Adrenal gland (tissue), 12 donors: Measurements from ENCODE around the gene CTCF. TPM values are rescaled to one million over a fixed set of nuclear protein-coding genes. Genes with fewer than 3 reads are reported as not detected.

Experiments used
- DNase-seq, 7 donors: peaks; one replicate each; pipeline ENCODE4 v3.0.0-alpha.2; 2019 to 2020
- H3K27ac ChIP-seq, 5 donors: fragments of 200-600 bp; sonication (generic) in 4 of 5; 1 replicate in 3 of 5; 2 replicates in 2 of 5; pipeline versions ENCODE4 v1.5.1 to v1.8.0; 2016 to 2020; ENCODE audit warnings: mild to moderate bottlenecking in 1 of 5
- H3K27me3 ChIP-seq: fragments of 200-600 bp; 2 replicates; pipeline ENCODE4 v1.8.0; 2021
- H3K36me3 ChIP-seq, 2 donors: fragments of 200-600 bp; replicated peaks in 1 of 2; 1 replicate in 1 of 2; 2 replicates in 1 of 2; pipeline versions ENCODE4 v1.5.1 to v1.8.0; 2018 to 2022
- H3K4me1 ChIP-seq, 2 donors: fragments of 200-600 bp; replicated peaks in 1 of 2; 1 replicate in 1 of 2; 2 replicates in 1 of 2; pipeline versions ENCODE4 v1.5.1 to v1.8.0; 2018 to 2021
- H3K4me3 ChIP-seq, 4 donors: fragments of 200-600 bp; sonication (generic) in 3 of 4; one replicate each; pipeline ENCODE4 v1.5.1; 2016 to 2018
- H3K9me3 ChIP-seq, 3 donors: fragments of 200-600 bp; sonication (generic) in 1 of 3; replicated peaks in 1 of 3; 1 replicate in 2 of 3; 2 replicates in 1 of 3; pipeline versions ENCODE4 v1.5.1 to v1.8.0; 2016 to 2021
- POLR2A ChIP-seq, 2 donors: fragments of 450-650 bp; IDR thresholded peaks; one replicate each; pipeline ENCODE4 v1.6.1; 2017; ENCODE audit warnings: antibody characterized with exemption in 2 of 2, mild to moderate bottlenecking in 2 of 2, moderate library complexity in 1 of 2
- WGBS, 4 donors: extraction: QIAGEN DNeasy Blood & Tissue Kit in 2 of 4; methylation state at CpG; one replicate each; pipeline versions ENCODE4 v1.1.5 to v1.1.7; 2013 to 2017; 5-methylcytosine and 5-hydroxymethylcytosine counted together
- intact Hi-C, 2 donors: fragments of 100-400 bp; cut with DNase I; formaldehyde crosslinking; loops; one replicate each; pipeline versions ENCODE4 v1.14.1 to v1.15.0; 2022 to 2023
- polyA plus RNA-seq, 3 donors: library from polyadenylated mRNA; stranded (reverse); fragments of 200-250 nt in 2 of 3; fragments of 350-450 nt in 1 of 3; fragmentation: Illumina TruSeq in 1 of 3; extraction: RNeasy Lipid Tissue Mini Kit (QIAGEN cat#74804) in 1 of 3; gene quantifications; one replicate each; pipeline ENCODE4 v1.2.3, GENCODE V29; 2013 to 2014
- total RNA-seq, 9 donors: library from RNA; depleted of rRNA in 4 of 9; stranded (reverse); fragments of >200 nt in 4 of 9; fragments of 120-200 nt in 1 of 9; fragmentation: NEBNext Ultra II Directional in 1 of 9; extraction: Animal tissue kit (Norgen Biotek cat#: 25700) in 1 of 9; gene quantifications; one replicate each; pipeline versions ENCODE4 v1.1.0 to v1.2.4, GENCODE V29; 2013 to 2023
- TF ChIP-seq, protein P1 (sequence below), 6 experiments: fragments of 450-650 bp in 4 of 6; fragments of 200-600 bp in 2 of 6; sonication (generic) in 1 of 6; IDR thresholded peaks; 1 replicate in 5 of 6; 2 replicates in 1 of 6; pipeline versions ENCODE4 v1.5.1 to v1.8.0; 2016 to 2021; ENCODE audit warnings: antibody characterized with exemption in 6 of 6, mild to moderate bottlenecking in 2 of 6, moderate library complexity in 1 of 6
- donor health status: healthy with polysubstance abuse.
- donor health status: Bipolar disorder and iron deficiency.
- donor health status: DM: yes; HTN: yes; CAD: no.
- donor health status: DM: no; HTN: no; CAD: no.
- donor health status: DM: no; HTN: no; CAD: no.
- donor health status: DM: yes; HTN: yes; CAD: no.

CTCF gene
- total and polyA plus RNA-seq, 12 donors: 18.4 to 53.5 (median 29.9) TPM

DNA sequence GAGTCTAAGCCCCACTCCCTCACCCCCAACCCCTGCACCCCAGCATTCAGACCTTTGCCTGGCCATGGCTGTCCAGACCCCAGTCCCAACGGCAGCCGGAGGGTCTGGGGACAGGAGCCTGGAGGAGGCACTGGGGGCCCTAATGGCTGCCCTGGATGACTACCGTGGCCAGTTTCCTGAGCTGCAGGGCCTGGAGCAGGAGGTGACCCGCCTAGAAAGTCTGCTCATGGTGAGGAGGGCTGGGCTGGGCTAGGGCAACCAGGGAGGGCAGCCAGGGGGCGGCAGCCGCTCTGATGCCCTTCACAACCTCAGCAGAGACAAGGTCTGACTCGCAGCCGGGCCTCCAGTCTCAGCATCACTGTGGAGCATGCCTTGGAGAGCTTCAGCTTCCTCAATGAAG is 19.3 kb upstream of the CTCF start:
- Histone ChIP-seq H3K9me3 (no peaks in the 10 kb centered on the region), H3K4me1 (peaks cover 7 to 30% of the 10 kb centered on the region in 2 donors), H3K4me3 (no peak overlapping the region), H3K27me3 (no peaks in the 10 kb centered on the region), H3K36me3 (peaks cover 0 to 75% of the 10 kb centered on the region in 2 donors), H3K27ac (no peak overlapping the region)
- WGBS, 4 donors: 86 to 93% (median 90%) methylated on average over 6 to 8 of the region's 8 CpGs
- intact Hi-C loops: no loop called here
- TF ChIP-seq, protein P1, sequence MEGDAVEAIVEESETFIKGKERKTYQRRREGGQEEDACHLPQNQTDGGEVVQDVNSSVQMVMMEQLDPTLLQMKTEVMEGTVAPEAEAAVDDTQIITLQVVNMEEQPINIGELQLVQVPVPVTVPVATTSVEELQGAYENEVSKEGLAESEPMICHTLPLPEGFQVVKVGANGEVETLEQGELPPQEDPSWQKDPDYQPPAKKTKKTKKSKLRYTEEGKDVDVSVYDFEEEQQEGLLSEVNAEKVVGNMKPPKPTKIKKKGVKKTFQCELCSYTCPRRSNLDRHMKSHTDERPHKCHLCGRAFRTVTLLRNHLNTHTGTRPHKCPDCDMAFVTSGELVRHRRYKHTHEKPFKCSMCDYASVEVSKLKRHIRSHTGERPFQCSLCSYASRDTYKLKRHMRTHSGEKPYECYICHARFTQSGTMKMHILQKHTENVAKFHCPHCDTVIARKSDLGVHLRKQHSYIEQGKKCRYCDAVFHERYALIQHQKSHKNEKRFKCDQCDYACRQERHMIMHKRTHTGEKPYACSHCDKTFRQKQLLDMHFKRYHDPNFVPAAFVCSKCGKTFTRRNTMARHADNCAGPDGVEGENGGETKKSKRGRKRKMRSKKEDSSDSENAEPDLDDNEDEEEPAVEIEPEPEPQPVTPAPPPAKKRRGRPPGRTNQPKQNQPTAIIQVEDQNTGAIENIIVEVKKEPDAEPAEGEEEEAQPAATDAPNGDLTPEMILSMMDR (IDR thresholded peaks at IDR 0.05): no peak
- no peak for TF ChIP-seq POLR2A (IDR thresholded peaks at IDR 0.05)
- no peak for DNase-seq

DNA sequence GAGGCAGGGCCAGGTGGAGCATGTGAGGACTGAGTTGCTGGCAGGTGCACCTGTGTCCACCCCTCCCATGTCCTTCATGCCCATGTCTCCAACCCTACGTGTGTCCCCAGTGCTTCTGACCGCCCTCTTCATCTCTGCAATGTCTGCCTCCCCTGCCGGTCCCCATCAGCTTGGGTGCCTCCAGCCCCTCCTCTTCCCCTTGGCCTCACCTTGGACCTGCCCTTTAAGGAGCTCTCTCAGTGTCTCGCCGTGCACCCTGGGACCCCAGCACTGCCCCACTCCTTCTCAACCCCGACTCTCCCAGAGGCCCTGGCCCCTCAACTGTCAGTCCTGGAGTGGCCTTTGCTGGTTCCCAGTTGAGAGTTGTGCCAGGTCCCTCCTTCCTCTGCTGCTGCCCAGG is 18.7 kb upstream of the CTCF start:
- H3K4me3 ChIP-seq: no peak overlapping the region
- peaks cover 0 to 75% of the 10 kb centered on the region in 2 donors for H3K36me3 ChIP-seq
- no peaks in the 10 kb centered on the region for H3K27me3 ChIP-seq
- no peaks in the 10 kb centered on the region for H3K9me3 ChIP-seq
- intact Hi-C loops: no loop called here
- no peak for DNase-seq
- H3K27ac ChIP-seq: no peak overlapping the region
- WGBS, 4 donors: 81 to 88% (median 85%) methylated on average over 5 to 6 of the region's 6 CpGs
- TF ChIP-seq, protein P1 (IDR thresholded peaks at IDR 0.05): no peak
- no peak for TF ChIP-seq POLR2A (IDR thresholded peaks at IDR 0.05)
- H3K4me1 ChIP-seq: peaks cover 2 to 25% of the 10 kb centered on the region in 2 donors

DNA sequence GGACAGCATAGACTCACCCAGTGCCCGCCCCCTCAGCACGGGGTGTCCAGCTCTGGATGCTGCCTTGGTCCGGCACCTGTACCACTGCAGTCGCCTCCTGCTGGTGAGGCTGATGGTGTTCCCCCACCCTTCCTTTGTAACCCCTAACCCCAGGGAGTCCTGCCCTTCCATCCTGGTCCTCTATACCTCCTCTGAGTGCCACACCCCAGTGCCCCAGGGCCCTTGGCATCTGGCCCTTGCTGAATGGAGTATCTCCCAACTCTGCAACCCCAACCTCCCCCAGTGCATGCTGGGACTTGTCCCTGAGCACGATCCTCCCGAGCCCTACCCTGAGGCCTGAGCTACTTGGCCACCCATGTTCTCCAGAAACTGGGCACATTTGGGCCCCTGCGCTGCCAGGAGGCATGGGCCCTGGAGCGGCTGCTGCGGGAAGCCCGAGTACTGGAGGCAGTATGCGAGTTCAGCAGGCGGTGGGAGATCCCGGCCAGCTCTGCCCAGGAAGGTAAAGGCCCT is 17.9 kb upstream of the CTCF start:
- H3K36me3 ChIP-seq: peaks cover 0 to 75% of the 10 kb centered on the region in 2 donors

DNA sequence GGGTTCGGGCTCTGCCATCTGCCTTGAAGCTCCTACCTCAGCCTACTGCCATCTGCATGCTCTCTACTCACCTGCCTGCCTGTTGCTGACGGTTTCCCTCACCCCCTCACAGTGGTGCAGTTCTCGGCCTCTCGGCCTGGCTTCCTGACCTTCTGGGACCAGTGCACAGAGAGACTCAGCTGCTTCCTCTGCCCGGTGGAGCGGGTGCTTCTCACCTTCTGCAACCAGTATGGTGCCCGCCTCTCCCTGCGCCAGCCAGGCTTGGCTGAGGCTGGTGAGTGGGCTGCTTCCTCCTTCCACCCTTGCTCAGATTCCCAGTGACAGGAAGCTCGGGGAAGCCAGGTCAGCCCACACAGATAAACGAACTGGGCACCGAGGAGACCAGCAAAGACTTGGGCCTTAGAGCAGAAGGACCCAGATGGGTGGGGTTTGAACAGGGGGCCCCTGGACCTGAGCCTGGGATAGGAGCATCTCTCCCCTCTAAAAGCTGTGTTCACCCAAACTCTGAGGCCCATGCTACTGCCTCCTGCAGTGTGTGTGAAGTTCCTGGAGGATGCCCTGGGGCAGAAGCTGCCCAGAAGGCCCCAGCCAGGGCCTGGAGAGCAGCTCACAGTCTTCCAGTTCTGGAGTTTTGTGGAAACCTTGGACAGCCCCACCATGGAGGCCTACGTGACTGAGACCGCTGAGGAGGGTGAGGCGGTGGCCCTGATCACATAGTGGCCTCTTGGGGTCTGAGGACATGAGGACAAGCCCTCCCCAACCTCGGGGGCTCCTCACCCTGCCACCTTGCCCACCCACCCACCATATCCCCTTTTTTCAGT is 17.3 kb upstream of the CTCF start:
- Histone ChIP-seq H3K4me3 (no peak overlapping the region), H3K27ac (no peak overlapping the region), H3K9me3 (no peaks in the 10 kb centered on the region), H3K36me3 (peaks cover 0 to 68% of the 10 kb centered on the region in 2 donors), H3K27me3 (no peaks in the 10 kb centered on the region), H3K4me1 (peaks cover 0 to 17% of the 10 kb centered on the region in 2 donors)
- 76 to 81% (median 77%) methylated on average over 12 to 15 of the region's 15 CpGs for WGBS, 4 donors
- TF ChIP-seq, protein P1 (IDR thresholded peaks at IDR 0.05): no peak
- no peak for TF ChIP-seq POLR2A (IDR thresholded peaks at IDR 0.05)
- intact Hi-C loops: loop anchor here (5.0 kb wide), 2 partner anchors 102 to 112 kb away; partner anchors contain the start of gene CARMIL2 (in 1 of the 2)
- DNase-seq: peak in 1 of 7 donors; percentile 13

More for the DNA sequence above, 17.9 kb upstream of the CTCF start:
- DNase-seq: peak in 1 of 7 donors; percentile 18
- Histone ChIP-seq H3K4me3 (no peak overlapping the region), H3K9me3 (no peaks in the 10 kb centered on the region), H3K4me1 (peaks cover 0 to 17% of the 10 kb centered on the region in 2 donors), H3K27me3 (no peaks in the 10 kb centered on the region), H3K27ac (no peak overlapping the region)
- intact Hi-C loops: no loop called here
- 78 to 90% (median 84%) methylated on average over 5 to 13 of the region's 13 CpGs for WGBS, 4 donors
- no peak for TF ChIP-seq POLR2A (IDR thresholded peaks at IDR 0.05)
- TF ChIP-seq, protein P1 (IDR thresholded peaks at IDR 0.05): no peak
